ENCODE data around the gene GRIN2B. TPM values are rescaled to one million over a fixed set of nuclear protein-coding genes. Genes with fewer than 3 reads are reported as not detected.

GRIN2B gene
- total and polyA plus RNA-seq, 9 of the 15 experiments (the other 6 are each of a cell fraction or from before 2014, with no cell fraction given): not detected

DNA sequence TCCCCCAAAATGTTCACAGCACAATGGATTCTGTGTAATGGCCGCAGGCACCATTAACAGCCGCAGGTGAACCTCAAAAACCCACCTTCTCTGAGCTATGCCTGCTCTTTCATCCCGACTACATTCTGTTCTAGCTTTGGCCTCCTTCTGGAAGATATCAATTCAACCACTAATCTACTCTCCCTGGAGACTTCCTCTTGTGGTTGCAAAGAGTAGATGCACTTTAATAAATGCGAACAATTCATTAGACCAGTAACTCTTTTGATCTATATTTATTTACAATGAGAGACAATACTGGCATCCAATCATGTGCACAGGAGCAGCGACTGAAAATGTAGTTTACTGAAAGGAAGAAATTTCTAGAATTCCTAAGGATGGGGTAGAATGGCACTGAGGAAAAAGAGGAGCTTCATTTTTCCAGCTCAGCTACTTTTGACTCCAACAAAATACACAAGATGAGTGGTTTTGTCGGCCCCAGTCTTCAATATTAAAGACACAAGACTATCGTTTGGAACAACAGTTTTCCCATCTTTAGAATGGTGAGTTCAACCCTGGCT lies 5.3 kb downstream of the GRIN2B start:
- WGBS (ENCODE audit: insufficient coverage, low coverage, missing lambda C conversion rate): 0% methylated on average over 7 of the region's 7 CpGs
- TF ChIP-seq MXI1 (IDR thresholded peaks at IDR 0.05; ENCODE audit: low read depth, low read length) (no peak), ZNF561 (CRISPR knock-in tag; conservative IDR thresholded peaks at IDR 0.05) (no peak), ARHGAP35 (IDR thresholded peaks at IDR 0.05; ENCODE audit: partially characterized antibody) (no peak), ZNF232 (CRISPR knock-in tag; IDR thresholded peaks at IDR 0.05) (no peak), CBX2 (IDR thresholded peaks at IDR 0.05; ENCODE audit: insufficient read depth, low read length, poor library complexity, severe bottlenecking) (no peak), MIER1 (IDR thresholded peaks at IDR 0.05; ENCODE audit: low read depth) (no peak), ZMIZ1 (IDR thresholded peaks at IDR 0.05; ENCODE audit: low read depth in 2 of 2, low read length in 2 of 2) (no peak), ILK (tag; IDR thresholded peaks at IDR 0.05; ENCODE audit: borderline replicate concordance, low read depth) (no peak), TAF9B (IDR thresholded peaks at IDR 0.05; ENCODE audit: partially characterized antibody) (no peak), CREB1 (IDR thresholded peaks at IDR 0.05) (no peak), CREB1 (CRISPR knock-in tag; IDR thresholded peaks at IDR 0.05) (no peak), E2F5 (CRISPR knock-in tag; IDR thresholded peaks at IDR 0.05) (no peak)
- no peak for DNase-seq (ENCODE audit: extremely low read depth in 1 of 4, low spot score in 3 of 4)
- POLR2A ChIA-PET: no interaction called here
- no peaks in the 10 kb centered on the region for H3K79me2 ChIP-seq (ENCODE audit: control insufficient read depth, insufficient read depth, low read length)
- H4K20me1 ChIP-seq (replicated peaks; ENCODE audit: control insufficient read depth, insufficient read depth, low read length): no peaks in the 10 kb centered on the region
- H3K9ac ChIP-seq (ENCODE audit: insufficient read depth in 1 of 2, low read depth in 2 of 2, low read length in 2 of 2): no peak overlapping the region
- no peak overlapping the region for H3K4me3 ChIP-seq
- H3K36me3 ChIP-seq (ENCODE audit: control insufficient read depth, insufficient read depth, low read length): no peaks in the 10 kb centered on the region
- ATAC-seq: no peak
- no peak overlapping the region for H3K4me2 ChIP-seq (ENCODE audit: insufficient read depth, low read length)
- no TSS peak for BruUV-seq (replicated peaks)
- in situ Hi-C loops (cut with MboI) (no loop called here), intact Hi-C loops (cut with micrococcal nuclease) (loop anchor here (10.0 kb wide), 1 partner anchor 189 kb away; no protein-coding TSS in a partner anchor)
- no peak for FAIRE-seq
- no peak overlapping the region for H3K27ac ChIP-seq (ENCODE audit: extremely low read depth, low read depth, low read length)
- no peak overlapping the region for H2AFZ ChIP-seq (ENCODE audit: low read depth, low read length)
- no peaks in the 10 kb centered on the region; a peak in 1 of 5 replicates for H3K27me3 ChIP-seq (ENCODE audit: control insufficient read depth in 2 of 2, insufficient read depth in 2 of 2, low read length in 2 of 2)
- no peaks in the 10 kb centered on the region for H3K9me1 ChIP-seq (ENCODE audit: control insufficient read depth, insufficient read depth, low read length)
- H3K4me1 ChIP-seq (replicated peaks in 1 of 2; ENCODE audit: control insufficient read depth in 2 of 2, insufficient read depth in 2 of 2, low read length in 2 of 2): no peaks in the 10 kb centered on the region; a peak in 1 of 5 replicates
- H3K9me3 ChIP-seq (replicated peaks; ENCODE audit: control insufficient read depth, insufficient read depth, low read depth, low read length): no peaks in the 10 kb centered on the region
- CTCF ChIA-PET (ENCODE audit: low intra/inter-chr PET ratio): no interaction called here
